ENCODE results near the gene IFIT1. TPM values are rescaled to one million over a fixed set of nuclear protein-coding genes. Genes with fewer than 3 reads are reported as not detected.

Gene IFIT1
- total and polyA plus RNA-seq, 2 donors from 2014 or later = 16.9 to 40.9 TPM

DNA sequence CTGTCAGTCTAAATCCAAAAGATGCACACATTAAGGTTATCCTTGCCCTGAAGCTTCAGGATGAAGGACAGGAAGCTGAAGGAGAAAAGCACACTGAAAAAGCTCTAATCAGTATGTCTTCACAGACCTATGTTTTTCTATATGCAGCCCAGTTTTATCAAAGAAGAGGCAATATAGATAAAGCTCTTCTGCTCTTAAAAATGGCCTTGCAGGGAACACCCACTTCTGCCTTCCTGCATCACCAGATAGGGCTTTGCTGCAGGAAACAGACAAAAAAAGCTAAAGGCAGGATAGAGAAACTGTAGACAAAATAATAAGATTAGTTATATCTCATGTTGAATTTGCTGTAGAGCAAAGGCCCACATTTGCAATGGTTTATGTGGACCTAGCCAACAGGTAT, 29.5 kb upstream of the IFIT1 start:
- H3K27ac ChIP-seq (ENCODE audit: low read depth in 2 of 2, low read length in 2 of 2) = no peak overlapping the region
- DNase-seq (no peak), FAIRE-seq (no peak)
- peaks cover 0 to 12% (median 8%) of the 10 kb centered on the region in 3 donors for H3K4me1 ChIP-seq (ENCODE audit: control insufficient read depth in 2 of 3, insufficient read depth in 2 of 3, low read depth in 1 of 3, low read length in 3 of 3)
- no peaks in the 10 kb centered on the region for H3K36me3 ChIP-seq (ENCODE audit: control insufficient read depth in 2 of 3, insufficient read depth in 3 of 3, low read length in 3 of 3)
- TF ChIP-seq, protein P1, sequence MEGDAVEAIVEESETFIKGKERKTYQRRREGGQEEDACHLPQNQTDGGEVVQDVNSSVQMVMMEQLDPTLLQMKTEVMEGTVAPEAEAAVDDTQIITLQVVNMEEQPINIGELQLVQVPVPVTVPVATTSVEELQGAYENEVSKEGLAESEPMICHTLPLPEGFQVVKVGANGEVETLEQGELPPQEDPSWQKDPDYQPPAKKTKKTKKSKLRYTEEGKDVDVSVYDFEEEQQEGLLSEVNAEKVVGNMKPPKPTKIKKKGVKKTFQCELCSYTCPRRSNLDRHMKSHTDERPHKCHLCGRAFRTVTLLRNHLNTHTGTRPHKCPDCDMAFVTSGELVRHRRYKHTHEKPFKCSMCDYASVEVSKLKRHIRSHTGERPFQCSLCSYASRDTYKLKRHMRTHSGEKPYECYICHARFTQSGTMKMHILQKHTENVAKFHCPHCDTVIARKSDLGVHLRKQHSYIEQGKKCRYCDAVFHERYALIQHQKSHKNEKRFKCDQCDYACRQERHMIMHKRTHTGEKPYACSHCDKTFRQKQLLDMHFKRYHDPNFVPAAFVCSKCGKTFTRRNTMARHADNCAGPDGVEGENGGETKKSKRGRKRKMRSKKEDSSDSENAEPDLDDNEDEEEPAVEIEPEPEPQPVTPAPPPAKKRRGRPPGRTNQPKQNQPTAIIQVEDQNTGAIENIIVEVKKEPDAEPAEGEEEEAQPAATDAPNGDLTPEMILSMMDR (IDR thresholded peaks at IDR 0.05; ENCODE audit: borderline replicate concordance, extremely low read depth, insufficient read depth) = no peak
- H3K9ac ChIP-seq (ENCODE audit: low read length in 3 of 3) = no peak overlapping the region
- H3K9me3 ChIP-seq (ENCODE audit: control insufficient read depth in 2 of 3, insufficient read depth in 1 of 3, low read length in 3 of 3) = no peaks in the 10 kb centered on the region
- no peaks in the 10 kb centered on the region for H3K27me3 ChIP-seq (ENCODE audit: control insufficient read depth, insufficient read depth, low read length)
- intact Hi-C loops (cut with DNase I) = no loop called here
- no peak overlapping the region for H3K4me3 ChIP-seq (ENCODE audit: low read length in 3 of 3)

DNA sequence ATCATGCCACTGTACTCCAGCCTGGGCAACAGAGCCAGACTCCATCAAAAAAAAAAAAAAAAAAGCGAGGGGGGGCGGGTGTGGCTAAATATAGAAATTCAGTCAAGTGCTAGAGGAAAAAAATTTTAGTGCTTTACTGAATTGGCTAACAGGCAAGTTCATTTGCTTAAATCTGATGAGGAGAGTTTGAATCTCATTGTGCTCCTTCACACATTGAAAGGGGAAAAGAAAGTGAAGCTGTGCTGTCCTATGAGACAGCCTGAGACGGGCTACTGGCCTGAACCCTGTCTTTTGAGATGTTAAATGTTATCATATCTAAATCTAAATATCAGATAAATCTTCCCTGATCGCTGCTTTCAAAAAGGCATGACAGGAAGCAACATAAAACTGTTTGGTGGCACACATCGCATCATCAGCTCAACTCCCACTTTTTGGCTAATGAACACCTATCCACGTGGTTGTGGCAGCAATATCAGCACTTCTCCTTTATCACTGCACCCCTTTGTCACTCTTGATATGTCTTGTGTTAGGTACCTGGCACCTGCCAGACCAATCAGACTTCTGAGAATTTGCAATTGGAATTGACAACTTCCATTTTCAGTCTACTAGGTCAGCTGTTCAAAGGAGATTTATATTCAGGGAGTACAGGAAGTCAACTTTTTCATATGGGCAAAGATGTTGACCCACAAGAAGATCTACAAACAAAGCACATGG, 28.5 kb upstream of the IFIT1 start:
- intact Hi-C loops (cut with DNase I) = no loop called here
- Histone ChIP-seq H3K4me1 (ENCODE audit: control insufficient read depth in 2 of 3, insufficient read depth in 2 of 3, low read depth in 1 of 3, low read length in 3 of 3) (peaks cover 0 to 21% (median 8%) of the 10 kb centered on the region in 3 donors), H3K36me3 (ENCODE audit: control insufficient read depth in 2 of 3, insufficient read depth in 3 of 3, low read length in 3 of 3) (no peaks in the 10 kb centered on the region), H3K4me3 (ENCODE audit: low read length in 3 of 3) (no peak overlapping the region), H3K9ac (ENCODE audit: low read length in 3 of 3) (no peak overlapping the region), H3K27me3 (ENCODE audit: control insufficient read depth, insufficient read depth, low read length) (no peaks in the 10 kb centered on the region), H3K9me3 (ENCODE audit: control insufficient read depth in 2 of 3, insufficient read depth in 1 of 3, low read length in 3 of 3) (no peaks in the 10 kb centered on the region), H3K27ac (ENCODE audit: low read depth in 2 of 2, low read length in 2 of 2) (peak overlapping the region in 1 of 2 donors; percentile 66)
- TF ChIP-seq, protein P1 (IDR thresholded peaks at IDR 0.05; ENCODE audit: borderline replicate concordance, extremely low read depth, insufficient read depth) = no peak
- FAIRE-seq (no peak), DNase-seq (no peak)

DNA sequence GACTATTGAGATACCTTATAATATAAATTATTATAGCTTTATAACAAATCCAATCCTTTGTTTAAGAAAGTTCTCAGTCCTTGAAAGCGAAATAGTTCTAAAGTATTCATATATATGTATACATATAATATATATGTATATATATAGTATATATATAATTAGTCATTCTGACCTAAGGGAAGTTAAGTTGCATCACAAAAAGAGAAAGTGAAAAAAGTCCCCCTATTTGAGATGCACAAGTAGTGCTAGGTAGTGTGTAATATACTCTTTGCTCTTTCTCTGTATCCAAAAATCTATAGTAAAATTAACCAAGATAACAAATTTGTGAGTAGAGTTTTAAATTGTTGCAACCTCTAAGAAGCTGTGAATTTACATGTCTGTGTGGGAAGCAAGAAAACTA, 27.9 kb upstream of the IFIT1 start:
- FAIRE-seq = no peak
- TF ChIP-seq, protein P1 (IDR thresholded peaks at IDR 0.05; ENCODE audit: borderline replicate concordance, extremely low read depth, insufficient read depth) = no peak
- H3K4me3 ChIP-seq (ENCODE audit: low read length in 3 of 3) = no peak overlapping the region
- H3K9me3 ChIP-seq (ENCODE audit: control insufficient read depth in 2 of 3, insufficient read depth in 1 of 3, low read length in 3 of 3) = no peaks in the 10 kb centered on the region
- H3K9ac ChIP-seq (ENCODE audit: low read length in 3 of 3) = no peak overlapping the region
- intact Hi-C loops (cut with DNase I) = no loop called here
- no peak overlapping the region for H3K27ac ChIP-seq (ENCODE audit: low read depth in 2 of 2, low read length in 2 of 2)
- H3K36me3 ChIP-seq (ENCODE audit: control insufficient read depth in 2 of 3, insufficient read depth in 3 of 3, low read length in 3 of 3) = no peaks in the 10 kb centered on the region
- no peak for DNase-seq
- H3K4me1 ChIP-seq (ENCODE audit: control insufficient read depth in 2 of 3, insufficient read depth in 2 of 3, low read depth in 1 of 3, low read length in 3 of 3) = peaks cover 0 to 27% (median 11%) of the 10 kb centered on the region in 3 donors
- H3K27me3 ChIP-seq (ENCODE audit: control insufficient read depth, insufficient read depth, low read length) = no peaks in the 10 kb centered on the region

Measured in kidney (tissue), 14 donors.